GM21528 (cell line): ENCODE results near the gene GPRASP3.
"Not testable (repeated sequence)": the region's sequence is repeated elsewhere in the genome, so short reads cannot be mapped to it uniquely, and the experiment has no call there.

Experiments used
- ATAC-seq: cut with Tn5 transposase; IDR thresholded peaks from one replicate; pipeline ENCODE4 v1.9.1; 2021; ENCODE audit warnings: mild to moderate bottlenecking, moderate library complexity; ENCODE audit not compliant: unreplicated experiment, low FRiP score

The GPRASP3 gene

GRCh38 chrX:102720237-102721168, at the start of gene GPRASP3:
Gene GPRASP3, plus strand, starts transcription at chrX:102720743. Its CDS starts 28,253 bp downstream, at chrX:102748996.
- peak; percentile 95 for ATAC-seq

GRCh38 chrX:102672856-102673255, 47.7 kb upstream of the GPRASP3 start:
- no peak for ATAC-seq

- ATAC-seq, result not testable (repeated sequence)
Observed at GRCh38 chrX:102677479-102677878, 43.1 kb upstream of the GPRASP3 start.

GRCh38 chrX:102684772-102685520, 35.6 kb upstream of the GPRASP3 start:
- ATAC-seq, result no peak

- no peak for ATAC-seq
Observed at GRCh38 chrX:102694749-102695148, 25.8 kb upstream of the GPRASP3 start.

GRCh38 chrX:102696306-102696705, 24.2 kb upstream of the GPRASP3 start:
- no peak for ATAC-seq

- ATAC-seq, result no peak
Observed at GRCh38 chrX:102697494-102697893, 23.0 kb upstream of the GPRASP3 start.

- no peak for ATAC-seq
Observed at GRCh38 chrX:102708900-102709299, 11.6 kb upstream of the GPRASP3 start.

GRCh38 chrX:102711872-102712215, 8.7 kb upstream of the GPRASP3 start:
- no peak for ATAC-seq

- ATAC-seq, result no peak
Observed at GRCh38 chrX:102712216-102712966, 8.2 kb upstream of the GPRASP3 start, which contains the start of gene GPRASP2. Gene GPRASP2, plus strand, starts transcription at chrX:102712448. Its CDS starts 2,422 bp downstream, at chrX:102714870.

- ATAC-seq, result no peak
Observed at GRCh38 chrX:102712981-102713625, 7.4 kb upstream of the GPRASP3 start.

GRCh38 chrX:102714994-102715393, 5.5 kb upstream of the GPRASP3 start:
- ATAC-seq, result no peak

GRCh38 chrX:102715967-102716366, 4.6 kb upstream of the GPRASP3 start:
- ATAC-seq, result no peak

GRCh38 chrX:102721169-102721506, 595 bp downstream of the GPRASP3 start:
- not testable (repeated sequence) for ATAC-seq

- no peak for ATAC-seq
Observed at GRCh38 chrX:102723456-102723855, 2.9 kb downstream of the GPRASP3 start.

- no peak for ATAC-seq
Observed at GRCh38 chrX:102727761-102728160, 7.2 kb downstream of the GPRASP3 start.

- ATAC-seq, result no peak
Observed at GRCh38 chrX:102728646-102729045, 8.1 kb downstream of the GPRASP3 start.

- no peak for ATAC-seq
Observed at GRCh38 chrX:102739657-102740056, 19.1 kb downstream of the GPRASP3 start.

GRCh38 chrX:102744307-102744706, 23.8 kb downstream of the GPRASP3 start:
- no peak for ATAC-seq

- no peak for ATAC-seq
Observed at GRCh38 chrX:102745513-102745856, 24.9 kb downstream of the GPRASP3 start.
